IMR-90 (cell line): ENCODE results near the gene SPTLC3. TPM values are rescaled to one million over a fixed set of nuclear protein-coding genes. Genes with fewer than 3 reads are reported as not detected.

ENCODE experiments used
- ATAC-seq: fragments of 200-7000 bp; cut with Tn5 transposase; 2 replicates; pipeline ENCODE4 v1.9.1; 2020; ENCODE audit warnings: low read depth, mild to moderate bottlenecking, moderate library complexity
- BruUV-seq: library from RNA; stranded (reverse); fragments of 400-500 nt; replicated peaks from 2 replicates; lab custom pipeline; 2021; lab: Mats Ljungman, UMichigan
- CTCF ChIA-PET: fragments of 300-600 bp; formaldehyde crosslinking; extraction: SDS; loops from one replicate; lab custom pipeline; 2021; ENCODE audit warnings: antibody characterized with exemption; lab: Yijun Ruan, JAX
- POLR2A ChIA-PET: fragments of 300-600 bp; sonication (Branson Sonifier 250); formaldehyde crosslinking; loops from one replicate; lab custom pipeline; 2022; ENCODE audit warnings: antibody characterized with exemption; ENCODE audit not compliant: unreplicated experiment; lab: Charles Lee
- DNase-seq: peaks from one replicate; pipeline ENCODE4 v3.0.0; 2013
- H2AFZ ChIP-seq: replicated peaks from 2 replicates; pipeline ENCODE3; 2013; ENCODE audit warnings: low read length, mild to moderate bottlenecking; ENCODE audit not compliant: poor library complexity
- H2AK5ac ChIP-seq: 2 replicates; pipeline ENCODE4 v1.6.1; 2013; ENCODE audit warnings: low read depth, low read length, inconsistent platforms
- H2AK9ac ChIP-seq: replicated peaks from 2 replicates; pipeline ENCODE3; 2013; ENCODE audit warnings: mild to moderate bottlenecking, low read depth, low read length, moderate library complexity; ENCODE audit not compliant: poor library complexity
- H2BK120ac ChIP-seq: 2 replicates; pipeline ENCODE4 v1.6.1; 2013; ENCODE audit warnings: low read depth, low read length, inconsistent platforms
- H2BK15ac ChIP-seq: 3 replicates; pipeline ENCODE4 v1.6.1; 2013; ENCODE audit warnings: low read depth, low read length, inconsistent platforms
- H2BK20ac ChIP-seq: 2 replicates; pipeline ENCODE4 v1.6.1; 2013; ENCODE audit warnings: low read depth, mild to moderate bottlenecking, inconsistent platforms, low read length, moderate library complexity
- H2BK5ac ChIP-seq: 2 replicates; pipeline ENCODE4 v1.6.1; 2013; ENCODE audit warnings: mild to moderate bottlenecking, low read depth, low read length, inconsistent platforms; ENCODE audit not compliant: poor library complexity, severe bottlenecking
- H3K14ac ChIP-seq: replicated peaks from 2 replicates; pipeline ENCODE4 v1.6.1; 2013; ENCODE audit warnings: low read depth, low read length, inconsistent platforms
- H3K18ac ChIP-seq: 2 replicates; pipeline ENCODE4 v1.6.1; 2013; ENCODE audit warnings: low read depth, low read length, control low read depth
- H3K23ac ChIP-seq: 2 replicates; pipeline ENCODE4 v1.6.1; 2013; ENCODE audit warnings: low read depth, low read length, inconsistent platforms
- H3K27ac ChIP-seq: 2 replicates; pipeline ENCODE4 v1.5.1; 2013; ENCODE audit warnings: mild to moderate bottlenecking, control low read depth, low read length; ENCODE audit not compliant: insufficient read depth
- H3K27me3 ChIP-seq: 2 replicates; pipeline ENCODE4 v1.6.1; 2013; ENCODE audit warnings: low read length; ENCODE audit not compliant: control insufficient read depth, insufficient read depth
- H3K36me3 ChIP-seq: 2 replicates; pipeline ENCODE4 v1.6.1; 2013; ENCODE audit warnings: low read length, mixed read lengths; ENCODE audit not compliant: control insufficient read depth, insufficient read depth
- H3K4ac ChIP-seq: 2 replicates; pipeline ENCODE4 v1.6.1; 2013; ENCODE audit warnings: low read depth, low read length, inconsistent platforms
- H3K4me1 ChIP-seq: 2 replicates; pipeline ENCODE4 v1.6.1; 2013; ENCODE audit warnings: low read length, mixed read lengths; ENCODE audit not compliant: control insufficient read depth, insufficient read depth
- H3K4me2 ChIP-seq: 2 replicates; pipeline ENCODE4 v1.6.1; 2013; ENCODE audit warnings: low read depth, mild to moderate bottlenecking, control low read depth, low read length, moderate library complexity
- H3K4me3 ChIP-seq: 2 replicates; pipeline ENCODE4 v1.5.1; 2013; ENCODE audit warnings: low read depth, mild to moderate bottlenecking, control low read depth, low read length, moderate library complexity; ENCODE audit not compliant: insufficient read depth
- H3K56ac ChIP-seq: 2 replicates; pipeline ENCODE4 v1.6.1; 2013; ENCODE audit warnings: low read length, inconsistent platforms; ENCODE audit not compliant: insufficient read depth; ENCODE audit errors: extremely low read depth
- H3K79me1 ChIP-seq, 2 experiments: 2 replicates each; pipeline ENCODE4 v1.6.1; 2013; ENCODE audit warnings: low read length in 2 of 2, inconsistent platforms in 1 of 2, low read depth in 1 of 2
- H3K9ac ChIP-seq: 2 replicates; pipeline ENCODE4 v1.6.1; 2013; ENCODE audit warnings: low read depth, low read length, control low read depth
- H3K9me1 ChIP-seq: 2 replicates; pipeline ENCODE4 v1.6.1; 2013; ENCODE audit warnings: low read length, inconsistent platforms; ENCODE audit not compliant: insufficient read depth
- H3K9me3 ChIP-seq: 2 replicates; pipeline ENCODE4 v1.6.1; 2013; ENCODE audit warnings: low read length; ENCODE audit not compliant: control insufficient read depth, insufficient read depth
- H4K20me1 ChIP-seq: 2 replicates; pipeline ENCODE4 v1.6.1; 2013; ENCODE audit warnings: low read length, inconsistent platforms; ENCODE audit not compliant: insufficient read depth
- H4K5ac ChIP-seq: 2 replicates; pipeline ENCODE4 v1.6.1; 2013; ENCODE audit warnings: mild to moderate bottlenecking, low read depth, low read length, control low read depth
- H4K8ac ChIP-seq, 2 experiments: 2 replicates each; pipeline ENCODE4 v1.6.1; 2013; ENCODE audit warnings: low read depth in 2 of 2, low read length in 2 of 2, control low read depth in 1 of 2, inconsistent platforms in 1 of 2
- H4K91ac ChIP-seq: 2 replicates; pipeline ENCODE4 v1.6.1; 2013; ENCODE audit warnings: low read depth, low read length, inconsistent platforms; ENCODE audit not compliant: insufficient read depth
- BHLHE40 ChIP-seq: fragments of 150-350 bp; IDR thresholded peaks from 2 replicates; pipeline ENCODE4 v1.6.1; 2016; ENCODE audit warnings: mild to moderate bottlenecking, low read depth, low read length
- CEBPB ChIP-seq: IDR thresholded peaks from 2 replicates; pipeline ENCODE4 v1.6.1; 2012; ENCODE audit warnings: low read depth, low read length, improper control_type of control experiment
- CHD1 ChIP-seq: IDR thresholded peaks from 2 replicates; pipeline ENCODE4 v1.6.1; 2012; ENCODE audit warnings: low read depth, low read length, improper control_type of control experiment
- CTCF ChIP-seq: conservative IDR thresholded peaks from 2 replicates; pipeline ENCODE4 v1.5.1; 2012; ENCODE audit warnings: mild to moderate bottlenecking, low read depth, low read length, improper control_type of control experiment
- ELK1 ChIP-seq: fragments of 150-350 bp; IDR thresholded peaks from 2 replicates; pipeline ENCODE4 v1.6.1; 2016; ENCODE audit warnings: low read depth, mild to moderate bottlenecking, low read length, moderate library complexity, borderline replicate concordance
- FOS ChIP-seq: fragments of 150-350 bp; IDR thresholded peaks from 2 replicates; pipeline ENCODE4 v1.6.1; 2016; ENCODE audit warnings: low read depth, low read length
- MAFK ChIP-seq: IDR thresholded peaks from 2 replicates; pipeline ENCODE4 v1.6.1; 2012; ENCODE audit warnings: low read depth, low read length, improper control_type of control experiment
- MAZ ChIP-seq: IDR thresholded peaks from 2 replicates; pipeline ENCODE4 v1.6.1; 2012; ENCODE audit warnings: low read depth, mild to moderate bottlenecking, low read length, improper control_type of control experiment, moderate library complexity, borderline replicate concordance
- NFE2L2 ChIP-seq: fragments of 150-350 bp; IDR thresholded peaks from 2 replicates; pipeline ENCODE4 v1.6.1; 2016; ENCODE audit warnings: low read depth, mild to moderate bottlenecking, low read length
- POLR2A ChIP-seq: IDR thresholded peaks from 2 replicates; pipeline ENCODE4 v1.6.1; 2012; ENCODE audit warnings: mild to moderate bottlenecking, low read depth, low read length
- RAD21 ChIP-seq: IDR thresholded peaks from 2 replicates; pipeline ENCODE4 v1.6.1; 2012; ENCODE audit warnings: low read length, improper control_type of control experiment
- RCOR1 ChIP-seq: IDR thresholded peaks from 2 replicates; pipeline ENCODE4 v1.6.1; 2012; ENCODE audit warnings: mild to moderate bottlenecking, low read length, improper control_type of control experiment; ENCODE audit not compliant: insufficient replicate concordance
- RFX5 ChIP-seq: IDR thresholded peaks from 2 replicates; pipeline ENCODE4 v1.8.0; 2012; ENCODE audit warnings: low read depth, mild to moderate bottlenecking, low read length, moderate library complexity
- SMC3 ChIP-seq: fragments of 150-350 bp; IDR thresholded peaks from 2 replicates; pipeline ENCODE4 v1.6.1; 2016; ENCODE audit warnings: low read depth, mild to moderate bottlenecking, antibody characterized with exemption, low read length, moderate library complexity
- USF2 ChIP-seq: fragments of 150-350 bp; IDR thresholded peaks from 2 replicates; pipeline ENCODE4 v1.6.1; 2017; ENCODE audit warnings: mild to moderate bottlenecking, antibody characterized with exemption, low read length, low read depth
- WGBS, 2 experiments: methylation state at CpG; one replicate each; pipeline versions ENCODE4 v1.1.5 to v1.1.7; 2013; ENCODE audit warnings: missing lambda C conversion rate in 2 of 2; ENCODE audit not compliant: insufficient read length in 1 of 2; ENCODE audit errors: extremely low coverage in 2 of 2; 5-methylcytosine and 5-hydroxymethylcytosine counted together
- dilution Hi-C: fragments of 300-500 bp; cut with HindIII; formaldehyde crosslinking; loops from one replicate; pipeline ENCODE4 v1.14.3; 2018; ENCODE audit warnings: low sequenced_read_pairs; ENCODE audit not compliant: unreplicated experiment
- in situ Hi-C: fragments of 300-500 bp; cut with MboI; formaldehyde crosslinking; loops from 3 replicates; pipeline ENCODE4 v1.14.3; 2019; ENCODE audit warnings: low sequenced_read_pairs, inconsistent platforms, mixed read lengths
- intact Hi-C: fragments of 100-400 bp; cut with micrococcal nuclease; formaldehyde crosslinking; loops from 2 replicates; pipeline ENCODE4 v1.10.0; 2022
- polyA plus RNA-seq, 3 experiments: library from polyadenylated mRNA; depleted of rRNA; stranded (reverse); fragments of >200 nt; gene quantifications; 2 replicates each; pipeline ENCODE4 v1.2.3, GENCODE V29; 2012; ENCODE audit warnings: low replicate concordance in 1 of 3
- total RNA-seq: library from RNA; depleted of rRNA; stranded (reverse); fragments of >200 nt; gene quantifications from 2 replicates; pipeline ENCODE4 v1.2.3, GENCODE V29; 2012

Gene SPTLC3
- total and polyA plus RNA-seq, 2 of the 4 experiments (the other 2 are of a cell fraction): 0.44 to 1.6 TPM

GRCh38 chr20:13186043-13186774 lies 177.4 kb downstream of the SPTLC3 start:
- intact Hi-C loops: no loop called here
- Histone ChIP-seq H3K4me2 (no peak overlapping the region), H3K4me3 (no peak overlapping the region), H2AK5ac (no peak overlapping the region), H3K9ac (no peak overlapping the region), H2BK15ac (no peak overlapping the region), H3K4ac (no peak overlapping the region), H3K9me1 (no peaks in the 10 kb centered on the region), H3K18ac (no peak overlapping the region), H4K5ac (no peak overlapping the region), H4K20me1 (no peaks in the 10 kb centered on the region), H3K36me3 (no peaks in the 10 kb centered on the region), H3K79me1 (no peaks in the 10 kb centered on the region), H3K14ac (no peak overlapping the region), H3K27me3 (no peaks in the 10 kb centered on the region), H3K9me3 (no peaks in the 10 kb centered on the region), H2BK120ac (no peak overlapping the region), H2AFZ (no peak overlapping the region), H2BK5ac (no peak overlapping the region), H2AK9ac (no peak overlapping the region), H4K91ac (no peak overlapping the region), H3K56ac (no peak overlapping the region), H3K4me1 (no peaks in the 10 kb centered on the region), H2BK20ac (no peak overlapping the region), H3K27ac (no peak overlapping the region), H4K8ac (no peak overlapping the region), H3K23ac (no peak overlapping the region)
- dilution Hi-C loops: no loop called here
- POLR2A ChIA-PET: no interaction called here
- no peak for DNase-seq
- in situ Hi-C loops: no loop called here
- BruUV-seq: no TSS peak
- no peak for ATAC-seq
- WGBS, 2 experiments: no CpG with 5 or more reads among the region's 3 CpGs
- CTCF ChIA-PET: no interaction called here
- TF ChIP-seq CTCF (no peak), USF2 (no peak), RAD21 (no peak), SMC3 (no peak), MAZ (no peak), RFX5 (no peak), MAFK (no peak), NFE2L2 (no peak), CEBPB (no peak), POLR2A (no peak), ELK1 (no peak), CHD1 (no peak), RCOR1 (no peak), FOS (no peak), BHLHE40 (no peak)
